ENCODE measurements around the gene SETD4. TPM values are rescaled to one million over a fixed set of nuclear protein-coding genes. Genes with fewer than 3 reads are reported as not detected.
"Not testable (repeated sequence)": the region's sequence is repeated elsewhere in the genome, so short reads cannot be mapped to it uniquely, and the experiment has no call there.

SETD4 gene, protein sequence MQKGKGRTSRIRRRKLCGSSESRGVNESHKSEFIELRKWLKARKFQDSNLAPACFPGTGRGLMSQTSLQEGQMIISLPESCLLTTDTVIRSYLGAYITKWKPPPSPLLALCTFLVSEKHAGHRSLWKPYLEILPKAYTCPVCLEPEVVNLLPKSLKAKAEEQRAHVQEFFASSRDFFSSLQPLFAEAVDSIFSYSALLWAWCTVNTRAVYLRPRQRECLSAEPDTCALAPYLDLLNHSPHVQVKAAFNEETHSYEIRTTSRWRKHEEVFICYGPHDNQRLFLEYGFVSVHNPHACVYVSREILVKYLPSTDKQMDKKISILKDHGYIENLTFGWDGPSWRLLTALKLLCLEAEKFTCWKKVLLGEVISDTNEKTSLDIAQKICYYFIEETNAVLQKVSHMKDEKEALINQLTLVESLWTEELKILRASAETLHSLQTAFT
- total RNA-seq: 10 to 100 TPM; 12.6 to 22.7 (median 16.8) TPM

DNA sequence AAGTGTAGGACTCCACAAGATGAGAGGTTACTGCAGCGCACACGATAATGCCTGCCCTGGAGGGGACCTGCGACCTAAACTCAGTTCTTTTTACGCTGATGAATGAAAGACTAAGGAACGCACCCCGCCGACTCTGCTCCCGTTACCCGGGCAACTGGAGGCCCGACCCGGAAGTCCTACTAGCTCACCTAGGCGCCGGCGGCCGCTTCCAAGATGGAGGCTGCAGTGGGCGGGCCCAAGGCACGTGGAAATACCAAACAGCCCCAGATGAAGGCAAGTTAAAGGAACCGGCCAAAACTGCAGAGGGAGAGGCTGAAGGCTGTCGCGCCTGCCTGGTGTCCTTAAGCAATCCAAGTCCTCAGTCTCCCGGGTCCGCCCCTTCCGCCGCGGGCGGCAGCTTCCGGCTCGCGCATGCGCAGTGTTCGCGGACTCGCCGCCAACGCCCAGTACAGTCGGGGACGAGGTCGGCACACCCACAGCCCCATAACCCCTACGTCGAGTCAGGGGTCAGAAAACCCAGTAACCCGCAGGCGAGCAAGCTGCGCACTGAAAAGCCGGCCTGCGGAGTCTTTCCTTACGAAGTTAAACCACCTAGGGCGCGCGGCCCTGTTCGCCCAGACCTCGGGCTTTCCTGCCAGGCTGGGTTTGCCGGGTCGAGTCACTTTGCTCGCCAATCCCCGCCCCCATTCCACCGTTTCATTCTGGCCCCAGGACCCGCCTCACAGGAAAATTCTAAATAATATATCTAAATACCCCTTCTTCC lies at the start of gene SETD4:
TSS of gene SETD4 (minus strand) at position 368 of the 763 bp plus-strand sequence. CDS start 1,638 bp downstream, outside the sequence.
- ATAC-seq (ENCODE audit: low FRiP score) (peak; percentile 96), DNase-seq (ENCODE audit: low spot score) (peak; percentile 74)
- TF ChIP-seq, protein P1, sequence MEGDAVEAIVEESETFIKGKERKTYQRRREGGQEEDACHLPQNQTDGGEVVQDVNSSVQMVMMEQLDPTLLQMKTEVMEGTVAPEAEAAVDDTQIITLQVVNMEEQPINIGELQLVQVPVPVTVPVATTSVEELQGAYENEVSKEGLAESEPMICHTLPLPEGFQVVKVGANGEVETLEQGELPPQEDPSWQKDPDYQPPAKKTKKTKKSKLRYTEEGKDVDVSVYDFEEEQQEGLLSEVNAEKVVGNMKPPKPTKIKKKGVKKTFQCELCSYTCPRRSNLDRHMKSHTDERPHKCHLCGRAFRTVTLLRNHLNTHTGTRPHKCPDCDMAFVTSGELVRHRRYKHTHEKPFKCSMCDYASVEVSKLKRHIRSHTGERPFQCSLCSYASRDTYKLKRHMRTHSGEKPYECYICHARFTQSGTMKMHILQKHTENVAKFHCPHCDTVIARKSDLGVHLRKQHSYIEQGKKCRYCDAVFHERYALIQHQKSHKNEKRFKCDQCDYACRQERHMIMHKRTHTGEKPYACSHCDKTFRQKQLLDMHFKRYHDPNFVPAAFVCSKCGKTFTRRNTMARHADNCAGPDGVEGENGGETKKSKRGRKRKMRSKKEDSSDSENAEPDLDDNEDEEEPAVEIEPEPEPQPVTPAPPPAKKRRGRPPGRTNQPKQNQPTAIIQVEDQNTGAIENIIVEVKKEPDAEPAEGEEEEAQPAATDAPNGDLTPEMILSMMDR (IDR thresholded peaks at IDR 0.05): no peak

DNA sequence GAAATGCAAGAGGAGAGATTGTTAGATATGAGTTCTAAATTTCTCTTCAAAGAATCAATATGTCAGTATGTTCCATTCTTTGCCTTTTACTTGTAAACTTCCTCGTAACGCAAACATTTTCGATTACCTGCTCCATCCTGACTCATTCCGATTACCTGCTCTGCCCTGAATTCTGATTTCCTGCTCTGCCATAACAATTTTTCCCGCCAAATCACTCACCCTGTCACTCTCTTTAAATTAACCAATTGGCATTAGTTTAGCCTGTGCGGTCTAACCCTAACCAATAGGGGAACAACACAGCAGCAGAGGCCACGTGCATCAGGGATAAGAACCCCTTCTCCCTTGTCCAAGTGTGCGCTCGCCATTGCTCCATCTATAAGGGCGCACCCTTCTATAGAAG lies 49.5 kb upstream of the SETD4 start:
- DNase-seq (ENCODE audit: low spot score) (no peak), ATAC-seq (ENCODE audit: low FRiP score) (no peak)
- TF ChIP-seq, protein P1 (IDR thresholded peaks at IDR 0.05): no peak

DNA sequence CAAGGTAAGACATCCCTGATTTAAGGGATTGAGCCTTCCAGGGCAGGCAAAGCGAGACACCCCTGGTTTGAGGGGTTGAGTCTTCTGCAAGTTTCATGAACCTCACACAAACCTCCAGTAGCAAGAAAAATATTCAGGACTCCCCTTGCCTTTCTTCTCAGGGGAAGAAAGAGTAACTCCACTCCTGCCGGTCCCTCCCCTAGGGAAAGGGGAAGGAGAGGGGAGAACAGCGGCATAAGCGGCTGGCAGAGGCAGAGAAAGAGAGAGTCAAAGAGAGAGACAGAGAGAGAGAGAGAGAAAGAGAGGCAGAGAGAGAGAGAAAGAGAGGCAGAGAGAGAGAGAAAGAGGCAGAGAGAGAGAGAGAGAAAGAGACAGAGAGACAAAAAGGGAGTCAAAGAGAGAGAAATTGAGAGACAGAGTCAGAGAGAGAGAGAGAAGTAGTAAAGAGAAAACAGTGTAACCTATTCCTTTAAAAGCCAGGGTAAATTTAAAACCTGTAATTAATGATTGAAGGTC lies 45.1 kb upstream of the SETD4 start:
- ATAC-seq (ENCODE audit: low FRiP score): no peak
- DNase-seq (ENCODE audit: low spot score): no peak
- TF ChIP-seq, protein P1 (IDR thresholded peaks at IDR 0.05): no peak

DNA sequence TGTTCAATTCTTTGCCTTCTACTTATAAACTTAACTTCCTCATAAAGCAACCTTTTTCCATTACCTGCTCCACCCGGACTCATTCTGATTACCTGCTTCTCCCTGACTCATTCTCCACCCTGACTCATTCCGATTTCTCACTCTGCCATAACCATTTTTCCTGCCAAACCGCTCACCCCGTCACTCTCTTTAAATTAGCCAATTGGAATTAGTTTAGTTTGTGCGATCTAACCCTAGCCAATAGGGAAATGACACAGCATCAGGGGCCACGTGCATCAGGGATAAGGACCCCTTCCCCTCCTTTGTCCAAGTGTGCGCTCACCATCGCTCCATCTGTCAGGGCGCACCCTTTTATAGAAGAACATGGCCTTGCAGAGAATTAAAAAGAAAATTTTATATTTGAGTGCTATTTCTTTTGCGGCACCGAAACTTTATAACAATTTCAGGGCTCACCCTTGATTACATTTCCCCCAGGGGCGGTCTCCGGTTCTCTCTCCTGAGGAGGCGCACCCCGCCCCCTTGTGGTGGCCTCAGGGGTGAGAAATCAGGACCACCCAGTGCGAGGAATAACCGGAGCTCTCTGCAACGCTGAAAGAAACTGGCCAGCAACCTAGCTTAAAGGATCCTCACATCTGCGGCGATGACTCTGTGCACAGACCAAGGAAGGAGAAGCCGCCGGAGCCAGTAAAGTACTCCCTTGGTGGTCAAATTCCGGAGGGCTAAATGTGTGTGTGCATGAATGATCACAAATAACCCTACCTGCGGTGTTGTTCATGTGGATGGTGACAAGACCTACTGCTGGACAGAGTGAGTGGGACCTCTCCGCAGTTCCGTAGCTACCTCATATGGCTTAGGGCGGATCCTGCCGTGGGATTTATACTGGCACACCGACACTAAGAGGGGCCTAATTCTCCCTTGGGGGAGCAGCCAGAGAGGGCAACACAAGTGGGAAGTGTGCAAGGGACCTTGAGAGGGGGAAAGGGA lies 44.3 kb upstream of the SETD4 start:
- DNase-seq (ENCODE audit: low spot score) (no peak), ATAC-seq (ENCODE audit: low FRiP score) (peak; percentile 54)
- TF ChIP-seq, protein P1 (IDR thresholded peaks at IDR 0.05): peak in 1 of 3 donors; percentile 33

DNA sequence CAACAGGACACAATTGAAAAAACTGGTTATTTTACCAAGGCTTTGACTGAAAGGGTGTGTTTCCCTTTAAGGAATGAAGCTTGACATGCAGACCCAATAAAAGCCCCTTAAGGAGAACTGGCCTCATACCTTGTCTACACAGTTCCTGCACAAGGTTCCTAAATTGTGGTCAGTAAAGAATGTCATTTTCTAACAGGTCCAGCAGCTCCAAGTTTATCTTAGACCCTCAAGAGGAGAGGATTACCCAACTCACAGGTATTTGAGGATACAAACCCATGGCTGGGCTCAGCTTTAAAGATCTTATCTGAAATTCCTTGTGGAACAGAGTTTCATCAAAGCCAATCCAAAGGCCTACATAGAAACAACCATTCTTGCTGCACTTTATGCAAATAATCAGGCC lies 43.1 kb upstream of the SETD4 start:
- ATAC-seq (ENCODE audit: low FRiP score): no peak
- no peak for DNase-seq (ENCODE audit: low spot score)
- TF ChIP-seq, protein P1 (IDR thresholded peaks at IDR 0.05): no peak

DNA sequence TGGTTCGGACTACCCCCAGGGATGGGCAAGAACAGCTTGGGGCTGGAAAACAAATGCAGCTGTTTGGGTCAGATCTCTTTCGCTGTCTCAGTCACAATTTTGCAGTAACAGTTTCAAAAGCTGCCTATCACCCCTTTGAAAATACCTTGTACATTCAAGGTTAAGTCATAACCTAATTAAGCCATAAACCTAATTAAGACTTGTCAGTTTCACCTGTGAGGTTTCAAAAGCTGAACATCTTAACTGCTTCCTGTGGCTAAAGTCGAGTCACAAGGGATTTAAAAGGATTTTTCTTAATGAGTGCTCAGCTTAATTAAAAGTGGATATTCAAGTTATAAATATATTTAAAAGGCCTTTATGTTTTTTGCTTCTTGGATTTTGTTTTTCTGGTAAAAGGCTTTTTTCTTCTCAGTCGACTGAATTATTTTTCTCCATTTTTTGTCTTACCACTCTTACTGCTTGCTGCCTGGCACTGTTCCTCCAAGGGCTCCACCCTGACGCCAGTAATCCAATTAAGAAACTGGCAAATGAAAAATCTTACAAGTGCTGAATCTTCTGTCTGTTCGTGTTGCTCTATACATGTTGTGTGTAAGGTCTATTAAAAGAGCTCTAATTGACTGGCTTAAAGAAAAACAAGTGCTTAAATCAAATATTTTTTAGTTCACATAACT lies 40.8 kb upstream of the SETD4 start:
- TF ChIP-seq, protein P1 (IDR thresholded peaks at IDR 0.05): no peak
- no peak for ATAC-seq (ENCODE audit: low FRiP score)

DNA sequence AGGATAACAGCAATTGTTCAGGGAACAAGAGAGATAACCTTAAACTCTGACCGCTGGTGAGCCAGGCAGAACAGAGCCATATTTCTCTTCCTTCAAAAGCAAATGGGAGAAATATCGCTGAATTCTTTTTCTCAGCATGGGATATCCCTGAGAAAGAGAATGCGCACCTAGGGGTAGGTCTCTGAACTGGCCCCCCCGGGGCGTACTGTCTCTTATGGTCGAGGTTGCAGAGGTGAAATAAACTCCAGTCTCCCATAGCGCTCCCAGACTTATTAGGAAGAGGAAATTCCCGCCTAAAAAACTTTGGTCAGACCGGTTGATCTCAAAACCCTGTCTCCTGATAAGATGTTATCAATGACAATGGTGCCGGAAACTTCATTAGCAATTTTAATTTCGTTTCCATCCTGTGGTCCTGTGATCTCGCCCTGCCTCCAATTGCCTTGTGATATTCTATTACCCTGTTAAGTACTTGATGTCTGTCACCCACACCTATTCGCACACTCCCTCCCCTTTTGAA lies 39.4 kb upstream of the SETD4 start:
- DNase-seq (ENCODE audit: low spot score); ATAC-seq (ENCODE audit: low FRiP score): not testable (repeated sequence)

More for the DNA sequence above, 40.8 kb upstream of the SETD4 start:
- no peak for DNase-seq (ENCODE audit: low spot score)
